GM12892 (cell line): ENCODE results near the gene FAM107B.

Experiments
- DNase-seq: peaks from one replicate; pipeline ENCODE4 v3.0.0; 2011; ENCODE audit not compliant: insufficient read length
- FAIRE-seq: peaks from 2 replicates; lab custom pipeline; 2011; peaks lifted over from hg19 to GRCh38; lab: Jason Lieb, UNC
- POLR2A ChIP-seq: IDR thresholded peaks from 2 replicates; pipeline ENCODE4 v1.6.1; 2011; ENCODE audit warnings: low read depth, low read length, control low read depth
- POLR2AphosphoS5 ChIP-seq: IDR thresholded peaks from 2 replicates; pipeline ENCODE4 v1.6.1; 2011; ENCODE audit warnings: low read depth, low read length, control low read depth
- TAF1 ChIP-seq: IDR thresholded peaks from 2 replicates; pipeline ENCODE4 v1.6.1; 2011; ENCODE audit warnings: low read depth, mild to moderate bottlenecking, control low read depth, low read length, borderline replicate concordance

Gene FAM107B

DNA sequence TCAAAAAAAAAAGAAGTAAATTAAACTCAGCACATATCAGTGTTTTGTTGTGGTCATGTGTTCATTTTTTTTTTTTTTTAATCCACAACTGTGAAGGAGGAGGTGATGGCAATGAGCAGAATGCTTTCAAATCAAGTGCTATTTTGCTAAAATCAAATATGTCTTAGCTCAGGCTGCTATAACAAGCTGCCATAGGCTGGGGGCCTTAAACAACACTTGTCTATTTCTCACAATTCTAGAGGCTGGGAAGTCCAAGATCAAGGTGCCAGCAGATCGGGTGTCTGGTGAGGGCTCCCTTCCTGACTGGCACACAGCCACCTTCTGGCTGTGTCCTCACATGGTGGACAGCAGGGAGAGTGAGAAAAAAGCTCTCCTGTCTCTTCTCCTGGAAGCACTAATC is 203.9 kb downstream of the FAM107B start:
- DNase-seq (no peak), FAIRE-seq (no peak)
- no peak for TF ChIP-seq TAF1
- TF ChIP-seq POLR2A, result no peak
- TF ChIP-seq POLR2AphosphoS5, result no peak

DNA sequence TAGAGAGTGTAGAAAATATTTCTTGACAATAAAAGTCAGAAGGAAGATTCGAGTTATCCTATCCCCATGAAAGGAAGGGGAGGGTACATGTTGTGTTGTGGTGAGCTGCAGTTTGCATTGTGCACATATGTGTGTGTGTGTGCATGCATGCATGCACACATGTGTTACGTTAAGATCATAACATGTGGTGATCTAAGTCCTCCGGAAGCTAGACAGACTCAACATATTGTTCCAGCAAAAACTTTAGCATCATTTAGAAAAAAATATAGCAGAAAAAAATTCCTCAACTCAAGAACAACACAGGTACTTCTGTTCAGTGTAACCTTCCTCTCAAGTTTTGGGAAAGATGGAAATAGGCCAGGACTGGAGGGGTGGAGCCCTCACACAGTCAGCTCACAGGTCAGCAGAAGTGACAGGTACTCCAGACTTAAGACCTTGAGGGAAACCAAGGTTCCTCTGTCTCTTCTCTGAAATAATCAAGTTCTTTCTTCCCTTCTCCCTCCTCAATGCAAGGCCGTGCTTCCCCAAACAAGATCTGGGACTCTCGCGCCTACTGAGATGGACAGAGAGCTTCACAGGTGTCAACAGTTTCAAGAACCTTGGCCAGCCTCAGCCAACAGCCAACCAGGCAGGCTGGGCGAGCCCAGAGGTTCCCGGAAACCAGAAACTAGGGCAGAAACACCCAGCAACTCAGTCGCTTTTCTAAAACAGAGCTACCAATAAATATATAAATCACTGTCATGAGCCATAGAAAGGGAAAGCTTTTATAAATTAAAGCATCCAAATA is 205.2 kb downstream of the FAM107B start:
- no peak for DNase-seq

DNA sequence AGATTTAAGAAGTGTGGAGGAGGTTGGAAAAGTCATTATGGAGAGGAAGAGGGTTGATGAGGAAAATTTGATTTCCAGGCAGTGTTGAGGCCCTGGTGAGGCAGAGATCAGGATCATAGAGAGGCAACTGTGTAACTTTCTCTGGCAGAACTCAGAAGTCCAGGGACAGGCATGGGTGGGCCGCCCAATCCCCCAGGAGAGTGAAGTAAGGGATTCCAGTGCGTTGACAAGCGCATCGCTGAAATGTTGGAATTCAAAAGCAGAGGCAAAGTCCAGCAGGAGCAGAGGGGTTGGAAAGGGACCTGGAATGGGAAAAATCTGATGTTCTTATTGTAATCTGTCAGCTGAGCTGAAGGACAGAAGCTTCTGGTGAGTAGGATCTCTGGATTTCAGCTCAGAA is 207.3 kb downstream of the FAM107B start:
- TF ChIP-seq POLR2AphosphoS5 (no peak), POLR2A (no peak), TAF1 (no peak)
- FAIRE-seq, result no peak
- no peak for DNase-seq

More for the DNA sequence above, 205.2 kb downstream of the FAM107B start:
- no peak for TF ChIP-seq POLR2AphosphoS5
- no peak for TF ChIP-seq POLR2A
- no peak for TF ChIP-seq TAF1
- no peak for FAIRE-seq

DNA sequence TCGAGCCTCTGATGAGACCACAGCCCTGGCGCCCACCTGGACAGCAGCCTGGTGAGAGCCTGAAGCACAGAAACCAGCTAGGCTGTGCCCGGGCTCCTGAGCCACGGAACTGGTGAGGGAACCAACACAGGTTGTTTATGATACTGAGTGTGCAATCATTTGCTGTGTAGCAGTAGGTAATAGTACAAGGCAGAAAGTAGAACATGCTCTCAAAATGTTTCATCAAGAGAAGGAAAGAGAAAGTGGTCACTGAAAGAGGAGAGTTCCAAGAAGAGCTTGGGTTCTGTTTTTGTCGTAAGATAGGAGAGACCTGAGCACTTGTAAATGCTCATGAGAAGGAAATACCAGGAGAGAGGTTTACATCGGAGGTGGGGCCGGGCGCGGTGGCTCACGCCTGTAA is 208.2 kb downstream of the FAM107B start:
- no peak for FAIRE-seq
- DNase-seq, result no peak
- no peak for TF ChIP-seq TAF1
- no peak for TF ChIP-seq POLR2A
- TF ChIP-seq POLR2AphosphoS5, result no peak

DNA sequence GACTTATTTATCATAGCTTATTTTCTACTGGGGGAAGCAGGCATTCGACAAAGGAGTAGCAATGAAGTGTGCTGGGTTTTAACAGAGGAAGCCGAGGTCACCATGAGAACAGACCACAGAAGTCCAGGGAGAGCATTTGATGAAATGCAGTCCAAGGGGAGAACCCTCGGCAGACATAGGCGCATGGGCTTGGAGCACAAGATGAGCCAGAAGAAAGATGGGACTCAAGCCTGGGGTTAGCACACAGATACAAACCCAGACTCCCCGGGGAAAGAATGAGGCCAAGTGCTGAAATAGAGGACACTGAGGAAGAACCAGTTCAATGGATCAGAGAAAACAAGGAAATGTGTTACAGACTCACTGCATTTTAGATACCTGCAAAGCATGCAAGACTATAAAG is 209.5 kb downstream of the FAM107B start:
- FAIRE-seq (peak; percentile 46), DNase-seq (no peak)
- no peak for TF ChIP-seq TAF1
- TF ChIP-seq POLR2A, result no peak
- no peak for TF ChIP-seq POLR2AphosphoS5

DNA sequence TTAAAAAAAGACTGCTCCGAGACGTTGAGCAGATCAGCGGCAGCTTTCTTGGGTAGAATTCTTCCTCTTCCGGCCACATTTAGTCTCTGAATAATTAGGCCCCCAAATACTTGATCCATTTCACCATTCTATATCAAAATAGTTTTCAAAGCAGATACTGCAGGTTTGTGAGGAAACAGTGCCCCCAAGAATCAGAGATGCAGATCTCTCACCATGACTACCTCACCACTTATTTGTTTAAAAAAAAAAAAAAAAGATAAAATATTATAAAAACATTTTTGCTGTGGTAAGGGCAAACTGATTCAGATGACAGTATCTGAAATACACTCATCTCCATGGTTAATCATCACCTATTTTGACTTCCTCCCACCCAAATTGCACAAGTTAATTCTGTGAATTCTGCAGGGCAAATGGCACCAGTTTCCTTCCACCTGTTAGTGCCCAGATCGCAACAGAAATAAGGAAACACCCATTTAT is 210.4 kb downstream of the FAM107B start:
- FAIRE-seq (no peak), DNase-seq (no peak)
- TF ChIP-seq POLR2AphosphoS5, result no peak
- TF ChIP-seq POLR2A, result no peak
- no peak for TF ChIP-seq TAF1

DNA sequence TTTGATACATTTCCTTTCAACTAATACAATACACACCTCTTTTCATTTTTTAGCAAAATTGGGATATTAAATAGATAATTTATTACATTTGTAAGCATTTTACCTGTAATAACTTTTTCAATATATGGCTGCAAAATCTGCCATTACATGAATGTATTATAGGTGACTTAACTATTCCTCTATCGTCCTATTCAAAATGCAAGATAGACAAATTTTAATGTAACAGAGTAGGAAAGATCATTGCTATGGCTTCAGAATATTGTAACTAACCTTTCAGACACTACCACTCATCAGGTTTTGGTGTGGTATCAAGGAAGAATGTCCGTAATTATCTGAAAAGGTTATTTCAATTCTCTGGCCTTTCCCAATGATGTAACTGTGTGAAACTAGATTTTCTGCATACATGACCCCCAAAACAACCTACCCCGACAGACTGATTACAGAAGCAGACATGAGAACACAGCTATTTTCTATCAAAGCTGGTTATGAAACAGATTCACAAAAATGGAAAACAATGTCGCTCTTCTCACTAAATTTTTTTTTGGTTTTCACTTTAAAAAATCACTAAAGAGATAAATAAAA is 211.2 kb downstream of the FAM107B start:
- DNase-seq (no peak), FAIRE-seq (no peak)
- TF ChIP-seq POLR2A (no peak), TAF1 (no peak), POLR2AphosphoS5 (no peak)

DNA sequence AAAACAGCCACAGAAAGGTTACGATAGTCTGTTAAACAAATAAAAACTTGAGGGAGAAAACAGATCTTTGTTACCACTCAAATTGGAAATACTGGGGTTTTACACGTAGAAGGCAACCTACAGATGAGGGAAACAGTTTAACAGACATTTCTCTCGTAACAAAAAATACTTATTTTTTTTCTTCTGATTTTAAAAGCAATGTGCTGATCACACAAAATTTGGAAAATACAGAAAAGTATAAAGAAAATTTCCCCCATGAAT is 211.7 kb downstream of the FAM107B start:
- no peak for FAIRE-seq
- TF ChIP-seq POLR2AphosphoS5 (no peak), TAF1 (no peak), POLR2A (no peak)

DNA sequence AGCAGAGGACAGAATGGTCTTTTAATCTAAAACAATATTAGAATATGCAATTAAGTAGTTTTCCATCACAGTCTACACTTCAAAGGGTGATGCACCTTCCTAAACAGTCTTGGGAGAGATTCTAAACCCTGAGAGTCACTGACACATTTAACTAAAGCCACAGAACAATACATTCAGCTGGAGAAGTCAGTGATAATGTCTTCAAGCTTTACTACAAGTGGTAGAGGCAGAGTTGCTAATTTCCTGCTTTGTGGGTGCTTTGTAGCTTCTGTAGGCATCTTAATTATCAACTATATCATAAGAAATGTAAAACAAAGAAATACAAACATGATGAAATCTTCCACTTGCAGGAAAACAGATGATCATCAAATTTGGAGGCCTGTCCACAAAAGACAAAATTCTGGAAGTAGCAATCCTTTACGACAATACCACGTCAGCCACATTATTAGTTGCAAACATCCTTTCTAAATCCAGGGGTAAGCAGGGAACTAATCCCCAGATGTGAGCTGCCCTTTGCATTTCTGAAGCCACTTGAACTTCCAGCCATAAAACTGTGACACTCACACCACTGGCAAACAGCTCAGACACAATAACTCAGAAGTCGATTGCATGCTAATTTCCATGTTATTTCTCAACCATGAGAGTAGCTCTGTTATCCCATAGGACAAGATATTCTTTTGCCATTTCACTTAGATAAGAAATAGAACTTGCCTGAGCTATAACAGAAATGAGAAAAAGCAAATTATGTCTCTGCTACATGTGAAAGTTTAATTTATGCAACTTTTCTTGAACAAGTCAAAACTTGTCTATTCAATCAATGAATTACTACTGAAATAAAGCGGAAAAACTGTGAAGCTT is 212.2 kb downstream of the FAM107B start:
- FAIRE-seq (no peak), DNase-seq (no peak)
- no peak for TF ChIP-seq TAF1
- no peak for TF ChIP-seq POLR2A
- no peak for TF ChIP-seq POLR2AphosphoS5

More for the DNA sequence above, 211.7 kb downstream of the FAM107B start:
- no peak for DNase-seq

DNA sequence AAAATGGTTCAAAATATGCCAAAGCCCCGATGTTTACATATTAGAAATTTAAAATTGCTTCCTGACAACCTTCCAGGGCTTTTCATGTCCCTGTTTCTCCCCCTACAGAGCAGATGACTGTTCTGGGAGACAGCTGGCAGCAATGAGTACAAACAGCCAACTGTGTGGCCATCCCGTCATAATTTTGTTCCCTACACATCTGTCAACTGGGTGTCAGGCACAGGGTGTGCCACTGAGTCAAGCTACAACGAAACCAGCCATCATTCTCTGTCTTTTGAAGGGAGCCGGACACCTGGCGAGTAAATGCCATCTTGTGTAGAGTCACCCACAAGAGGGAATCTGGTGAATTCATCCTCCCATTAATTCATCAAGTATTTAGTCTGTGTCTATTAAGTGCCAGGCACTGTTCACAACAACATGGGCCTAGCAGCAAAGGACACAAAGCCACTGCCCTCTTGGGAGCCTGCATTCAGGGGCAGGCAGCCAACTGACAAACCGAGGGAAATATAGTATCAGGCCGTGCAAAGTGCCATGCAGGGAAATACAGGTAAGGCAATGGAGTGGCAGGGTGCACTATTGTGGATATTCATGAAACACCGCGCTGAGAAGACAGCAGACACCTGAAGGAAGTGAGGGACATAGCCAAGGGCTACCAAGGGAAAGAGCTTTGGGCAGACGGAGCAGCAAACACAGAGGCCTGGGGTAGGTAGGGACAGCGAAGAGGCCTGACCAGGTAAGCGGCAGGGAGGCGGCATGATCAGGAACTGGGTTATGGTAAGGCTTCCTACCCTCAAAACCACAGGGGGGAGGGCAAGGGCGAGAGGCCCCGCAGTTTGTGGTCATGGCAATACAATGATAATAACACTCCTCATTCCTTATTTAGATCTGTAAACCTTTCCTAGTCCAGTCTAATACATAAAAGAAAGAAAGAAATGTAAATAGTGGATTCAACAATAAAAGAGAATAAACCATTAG is 213.6 kb downstream of the FAM107B start:
- TF ChIP-seq POLR2A (no peak), TAF1 (no peak), POLR2AphosphoS5 (no peak)
- no peak for DNase-seq
- FAIRE-seq, result no peak

DNA sequence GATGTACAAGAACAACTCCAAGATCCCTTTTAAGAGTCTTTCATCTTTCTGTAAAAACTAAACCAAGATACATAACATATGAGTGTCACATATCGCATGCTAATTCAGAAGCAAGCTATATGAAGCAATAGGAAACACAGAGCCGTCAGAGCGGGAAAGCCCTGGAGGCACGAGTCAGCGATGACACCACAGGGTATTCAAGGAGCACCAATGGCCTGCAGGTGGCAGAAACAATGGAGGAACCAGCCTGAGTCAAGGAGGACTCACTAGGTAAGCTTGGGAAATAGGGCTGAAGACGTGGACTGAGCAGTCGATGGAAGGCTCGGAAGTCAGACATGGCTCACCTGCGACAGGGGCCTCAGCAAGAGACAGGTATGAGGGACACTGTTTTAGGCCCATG is 214.4 kb downstream of the FAM107B start:
- DNase-seq (no peak), FAIRE-seq (peak; percentile 78)
- TF ChIP-seq POLR2AphosphoS5 (no peak), TAF1 (no peak), POLR2A (no peak)
